Measurements from ENCODE around the gene HOMER2. TPM values are rescaled to one million over a fixed set of nuclear protein-coding genes. Genes with fewer than 3 reads are reported as not detected.

Gene HOMER2
- total RNA-seq, 2 donors from 2014 or later, result 234 to 445 TPM

- Histone ChIP-seq H3K27ac (peak overlapping the region; percentile 50 to 70), H3K27me3 (replicated peaks; ENCODE audit: insufficient read depth) (no peaks in the 10 kb centered on the region), H3K4me3 (no peak overlapping the region), H3K4me1 (replicated peaks) (peaks cover 7% of the 10 kb centered on the region), H3K9me3 (no peaks in the 10 kb centered on the region), H3K36me3 (no peaks in the 10 kb centered on the region)
- no peak for TF ChIP-seq CTCF (IDR thresholded peaks at IDR 0.05)
- TF ChIP-seq POLR2A (IDR thresholded peaks at IDR 0.05), result no peak
- TF ChIP-seq POLR2AphosphoS5 (IDR thresholded peaks at IDR 0.05), result no peak
- intact Hi-C loops (cut with DNase I), result no loop called here
- WGBS, result 75% methylated on average over 6 of the region's 6 CpGs
- DNase-seq (ENCODE audit: low spot score), result no peak
These were observed 51.3 kb downstream of the HOMER2 start for GRCh38 chr15:82901114-82901805.

GRCh38 chr15:82900511-82901060 is 51.9 kb downstream of the HOMER2 start:
- H3K9me3 ChIP-seq, result no peaks in the 10 kb centered on the region
- H3K36me3 ChIP-seq, result no peaks in the 10 kb centered on the region
- peak overlapping the region; percentile 50 to 70 for H3K27ac ChIP-seq
- no peak for TF ChIP-seq CTCF (IDR thresholded peaks at IDR 0.05)
- TF ChIP-seq POLR2A (IDR thresholded peaks at IDR 0.05), result no peak
- no peak for TF ChIP-seq POLR2AphosphoS5 (IDR thresholded peaks at IDR 0.05)
- intact Hi-C loops (cut with DNase I), result no loop called here
- WGBS, result 93% methylated on average over 1 of the region's 1 CpG
- no peaks in the 10 kb centered on the region for H3K27me3 ChIP-seq (replicated peaks; ENCODE audit: insufficient read depth)
- no peak for DNase-seq (ENCODE audit: low spot score)
- H3K4me3 ChIP-seq, result no peak overlapping the region
- H3K4me1 ChIP-seq (replicated peaks), result peaks cover 10% of the 10 kb centered on the region

- no peaks in the 10 kb centered on the region for H3K9me3 ChIP-seq
- TF ChIP-seq POLR2AphosphoS5 (IDR thresholded peaks at IDR 0.05) (no peak), CTCF (IDR thresholded peaks at IDR 0.05) (no peak), POLR2A (IDR thresholded peaks at IDR 0.05) (no peak)
- 93% methylated on average over 2 of the region's 2 CpGs for WGBS
- intact Hi-C loops (cut with DNase I), result no loop called here
- H3K27ac ChIP-seq, result peak overlapping the region in 1 of 2 donors; percentile 36
- H3K27me3 ChIP-seq (replicated peaks; ENCODE audit: insufficient read depth), result no peaks in the 10 kb centered on the region
- DNase-seq (ENCODE audit: low spot score), result no peak
- no peaks in the 10 kb centered on the region for H3K36me3 ChIP-seq
- no peak overlapping the region for H3K4me3 ChIP-seq
- peaks cover 15% of the 10 kb centered on the region for H3K4me1 ChIP-seq (replicated peaks)
These were observed 53.6 kb downstream of the HOMER2 start for GRCh38 chr15:82898961-82899360.

GRCh38 chr15:82895983-82896382 is 56.5 kb downstream of the HOMER2 start:
- WGBS, result 91% methylated on average over 5 of the region's 5 CpGs
- intact Hi-C loops (cut with DNase I), result no loop called here
- peaks cover 20% of the 10 kb centered on the region for H3K4me1 ChIP-seq (replicated peaks)
- H3K27ac ChIP-seq, result no peak overlapping the region
- H3K36me3 ChIP-seq, result no peaks in the 10 kb centered on the region
- DNase-seq (ENCODE audit: low spot score), result no peak
- no peak for TF ChIP-seq CTCF (IDR thresholded peaks at IDR 0.05)
- no peak for TF ChIP-seq POLR2A (IDR thresholded peaks at IDR 0.05)
- no peak for TF ChIP-seq POLR2AphosphoS5 (IDR thresholded peaks at IDR 0.05)
- no peaks in the 10 kb centered on the region for H3K9me3 ChIP-seq
- no peaks in the 10 kb centered on the region for H3K27me3 ChIP-seq (replicated peaks; ENCODE audit: insufficient read depth)
- H3K4me3 ChIP-seq, result no peak overlapping the region

Data from prostate gland (tissue), 2 donors.